Measurements from ENCODE around the gene PVALEF. TPM values are rescaled to one million over a fixed set of nuclear protein-coding genes. Genes with fewer than 3 reads are reported as not detected.

Gene PVALEF
- polyA plus RNA-seq, 1 donor = 0.34 TPM

DNA sequence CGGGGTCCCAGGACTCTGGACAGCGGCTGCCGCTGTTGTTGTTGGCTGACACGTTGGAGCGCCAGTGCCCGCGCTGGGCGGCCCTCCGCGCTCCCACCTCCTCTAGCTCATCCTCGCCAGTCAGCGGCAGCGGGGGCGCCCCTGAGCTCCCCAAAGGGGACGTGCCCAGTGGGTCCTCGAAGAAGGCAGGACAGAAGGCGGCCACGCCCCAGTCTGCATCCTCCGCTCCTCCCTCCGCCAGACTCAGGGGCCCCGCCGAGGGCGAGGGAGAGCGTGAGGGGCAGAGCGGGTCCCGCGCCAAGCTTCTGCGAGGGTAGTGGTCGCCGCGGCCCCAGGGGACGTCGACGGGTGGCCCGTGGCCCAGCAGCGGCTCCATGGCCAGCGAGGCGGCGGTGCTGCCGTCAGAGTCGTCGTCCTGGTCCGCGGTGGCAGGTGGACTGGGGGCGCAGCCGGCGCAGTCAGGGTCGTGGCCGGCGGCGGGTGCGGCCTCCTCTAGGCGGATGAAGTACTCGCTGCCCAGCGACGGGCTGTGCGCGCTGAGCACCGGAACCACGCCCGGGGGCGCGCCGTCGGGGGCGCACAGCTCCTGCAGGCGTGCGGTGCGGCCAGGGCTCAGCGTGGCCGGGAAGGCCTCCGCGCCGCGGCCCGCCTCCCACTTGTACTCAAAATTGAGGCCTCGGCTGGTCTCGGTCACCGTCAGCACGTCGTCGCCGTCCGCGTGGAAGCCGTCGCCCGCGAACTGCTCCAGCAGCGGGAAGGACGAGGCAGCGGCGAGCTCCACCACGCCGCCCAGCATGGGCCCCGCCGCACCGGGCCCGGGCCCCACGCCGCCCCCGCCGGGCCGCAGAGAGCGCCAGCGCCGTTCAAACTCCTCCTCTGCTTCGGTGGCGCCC is 43.2 kb upstream of the PVALEF start:
- Histone ChIP-seq H3K4me1 (ENCODE audit: control insufficient read depth, insufficient read depth, low read length) (peaks cover 3% of the 10 kb centered on the region), H3K9me3 (ENCODE audit: control insufficient read depth, low read depth, low read length) (peaks cover 19% of the 10 kb centered on the region), H3K27ac (ENCODE audit: low read length) (no peak overlapping the region), H3K27me3 (ENCODE audit: control insufficient read depth, insufficient read depth, low read length) (peaks cover 3% of the 10 kb centered on the region), H3K4me3 (ENCODE audit: low read length) (no peak overlapping the region), H3K36me3 (ENCODE audit: control insufficient read depth, insufficient read depth, low read length) (peaks cover 67% of the 10 kb centered on the region)
- no CpG with 5 or more reads among the region's 109 CpGs for WGBS (ENCODE audit: insufficient coverage, low lambda C conversion rate)
- DNase-seq = no peak

DNA sequence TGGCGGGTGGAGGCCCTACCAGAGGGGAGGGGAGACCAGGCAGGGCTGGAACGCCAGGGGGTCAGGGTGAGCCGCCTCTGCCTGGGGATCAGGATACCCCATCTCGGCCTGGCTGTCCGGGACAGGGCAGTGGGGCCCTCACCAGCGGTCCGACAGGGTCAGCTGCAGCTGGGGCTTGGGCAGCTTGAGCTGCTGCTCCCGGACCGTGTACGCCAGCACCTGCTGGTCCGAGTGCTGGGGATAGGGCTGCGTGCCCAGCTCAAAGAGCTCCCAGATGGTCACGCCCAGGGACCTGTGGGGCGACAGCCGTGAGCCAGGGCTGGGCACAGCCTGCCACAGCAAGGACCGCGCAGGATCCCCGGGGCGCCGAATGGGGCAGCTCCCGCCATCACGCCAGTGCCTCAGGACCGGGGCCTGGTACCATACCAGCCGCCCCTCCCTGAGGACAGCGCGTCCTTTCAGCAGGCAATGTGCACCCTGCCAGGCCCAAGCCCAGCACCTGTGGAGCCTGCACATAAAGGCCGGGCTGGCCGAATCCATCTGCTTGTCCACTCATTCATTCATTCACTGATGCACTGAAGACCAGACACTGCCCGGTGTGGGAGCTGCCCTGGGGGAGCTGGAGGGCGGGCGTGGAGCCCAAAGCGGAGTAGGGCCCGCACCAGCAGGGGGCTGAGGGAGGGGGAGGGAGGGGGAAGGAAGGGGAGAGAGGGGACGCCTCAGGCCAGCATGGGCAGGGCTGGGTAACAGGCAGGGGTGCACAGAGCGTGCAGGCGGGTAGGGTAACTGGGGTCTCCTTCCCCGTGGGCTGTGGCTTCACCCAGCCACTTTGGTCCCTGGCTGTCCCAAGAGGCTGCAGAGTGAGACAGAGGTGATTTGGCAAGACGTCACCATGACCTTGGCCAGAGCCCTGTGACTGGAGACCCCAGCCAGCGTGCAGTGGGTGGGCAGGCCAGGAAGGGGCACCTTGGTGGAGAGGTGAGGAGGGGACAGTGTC is 42.0 kb upstream of the PVALEF start:
- Histone ChIP-seq H3K4me1 (ENCODE audit: control insufficient read depth, insufficient read depth, low read length) (peaks cover 3% of the 10 kb centered on the region), H3K27ac (ENCODE audit: low read length) (no peak overlapping the region), H3K27me3 (ENCODE audit: control insufficient read depth, insufficient read depth, low read length) (peaks cover 3% of the 10 kb centered on the region), H3K4me3 (ENCODE audit: low read length) (no peak overlapping the region), H3K9me3 (ENCODE audit: control insufficient read depth, low read depth, low read length) (peaks cover 19% of the 10 kb centered on the region), H3K36me3 (ENCODE audit: control insufficient read depth, insufficient read depth, low read length) (peaks cover 66% of the 10 kb centered on the region)
- DNase-seq = no peak
- no CpG with 5 or more reads among the region's 39 CpGs for WGBS (ENCODE audit: insufficient coverage, low lambda C conversion rate)

DNA sequence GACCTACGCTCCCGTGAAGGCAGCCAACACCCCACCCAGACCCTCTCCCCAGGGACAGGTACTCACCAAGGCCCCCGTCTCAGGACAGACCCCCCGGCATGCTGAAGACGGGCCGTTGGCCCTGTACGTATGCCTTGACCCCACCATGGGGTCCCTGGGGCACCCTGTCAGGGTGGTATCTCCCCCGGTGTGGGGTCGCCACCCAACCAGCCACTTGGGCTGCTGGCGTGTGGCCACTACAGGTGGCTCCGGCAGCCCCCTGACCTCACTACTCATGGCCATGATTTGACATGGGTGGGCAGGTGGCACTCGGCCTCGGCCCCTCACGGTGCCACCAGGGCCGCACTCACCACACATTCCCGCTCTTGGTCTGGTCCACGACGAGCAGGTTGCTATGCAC is 40.9 kb upstream of the PVALEF start:
- H3K4me1 ChIP-seq (ENCODE audit: control insufficient read depth, insufficient read depth, low read length) = peaks cover 4% of the 10 kb centered on the region
- no peak overlapping the region for H3K4me3 ChIP-seq (ENCODE audit: low read length)
- H3K27me3 ChIP-seq (ENCODE audit: control insufficient read depth, insufficient read depth, low read length) = peaks cover 3% of the 10 kb centered on the region
- peaks cover 66% of the 10 kb centered on the region for H3K36me3 ChIP-seq (ENCODE audit: control insufficient read depth, insufficient read depth, low read length)
- WGBS (ENCODE audit: insufficient coverage, low lambda C conversion rate) = no CpG with 5 or more reads among the region's 18 CpGs
- H3K9me3 ChIP-seq (ENCODE audit: control insufficient read depth, low read depth, low read length) = peaks cover 16% of the 10 kb centered on the region
- H3K27ac ChIP-seq (ENCODE audit: low read length) = no peak overlapping the region
- no peak for DNase-seq

DNA sequence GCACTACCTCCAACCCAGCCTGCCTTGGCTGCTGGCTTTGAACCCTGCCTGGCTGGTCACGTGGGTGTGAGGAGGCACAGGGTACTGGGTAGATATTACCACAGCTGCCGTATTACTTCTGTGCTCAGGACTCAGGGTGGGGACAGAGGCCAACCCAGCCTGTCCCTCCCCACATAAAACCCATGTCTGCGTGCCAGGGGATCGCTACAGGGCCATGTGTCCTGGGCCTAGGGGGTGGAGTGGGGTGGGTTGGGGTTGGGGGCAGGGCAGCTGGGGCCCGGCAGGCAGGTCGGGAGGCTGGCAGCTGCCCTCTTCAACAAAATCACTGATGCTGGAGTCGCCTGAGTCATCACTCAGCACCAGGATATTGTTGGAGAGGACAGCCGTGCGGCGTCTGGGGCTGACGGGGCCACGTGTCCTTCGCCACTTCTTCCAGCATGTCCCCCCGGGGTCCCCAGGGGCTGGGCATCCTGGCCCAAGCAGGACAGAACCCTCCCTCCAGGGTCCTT is 39.7 kb upstream of the PVALEF start:
- DNase-seq = no peak
- Histone ChIP-seq H3K4me1 (ENCODE audit: control insufficient read depth, insufficient read depth, low read length) (peaks cover 15% of the 10 kb centered on the region), H3K27me3 (ENCODE audit: control insufficient read depth, insufficient read depth, low read length) (peaks cover 3% of the 10 kb centered on the region), H3K9me3 (ENCODE audit: control insufficient read depth, low read depth, low read length) (peaks cover 9% of the 10 kb centered on the region), H3K27ac (ENCODE audit: low read length) (no peak overlapping the region), H3K36me3 (ENCODE audit: control insufficient read depth, insufficient read depth, low read length) (peaks cover 62% of the 10 kb centered on the region), H3K4me3 (ENCODE audit: low read length) (no peak overlapping the region)
- WGBS (ENCODE audit: insufficient coverage, low lambda C conversion rate) = no CpG with 5 or more reads among the region's 14 CpGs

DNA sequence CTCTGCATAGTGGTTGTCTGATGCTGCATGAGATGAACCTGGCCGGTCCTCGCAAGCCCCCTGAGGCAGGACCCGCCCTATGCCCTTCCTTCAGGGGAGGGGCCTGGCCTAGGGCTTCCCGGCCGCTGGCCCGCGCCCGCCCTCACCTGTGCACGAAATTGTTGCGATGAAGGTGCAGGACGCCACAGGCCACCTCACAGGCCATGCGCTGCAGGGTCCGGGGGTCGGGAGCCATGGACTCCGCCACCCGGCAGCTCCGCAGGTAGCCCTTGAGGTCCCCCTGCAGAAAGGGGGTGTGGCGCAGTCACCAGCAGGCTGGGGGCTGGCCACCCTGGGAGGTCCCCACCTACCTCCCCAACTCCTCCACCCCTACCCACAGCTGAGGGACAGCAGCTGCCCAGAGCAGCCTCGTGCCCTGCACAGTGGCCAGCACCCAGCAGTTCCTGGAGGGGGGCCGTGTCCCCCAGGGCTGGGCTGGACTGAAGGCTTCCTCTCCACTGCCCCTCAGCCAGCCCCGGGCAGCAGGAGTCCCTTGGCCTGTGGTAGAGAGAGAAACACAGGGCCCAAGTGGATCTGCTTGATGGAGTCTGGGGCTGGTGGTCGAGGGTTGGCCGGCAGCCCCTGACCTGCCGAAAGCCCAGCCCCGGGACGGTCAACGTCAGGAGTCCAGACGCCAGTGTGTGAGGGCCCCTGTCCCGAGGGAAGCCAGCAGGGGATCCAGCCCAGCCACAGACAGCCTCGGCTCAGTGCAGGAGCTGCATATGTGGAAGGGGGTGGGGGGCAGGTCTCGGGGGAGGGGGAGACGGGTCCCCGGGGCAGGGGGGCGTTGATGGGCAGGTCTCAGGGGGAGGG is 38.8 kb upstream of the PVALEF start:
- Histone ChIP-seq H3K27me3 (ENCODE audit: control insufficient read depth, insufficient read depth, low read length) (peaks cover 3% of the 10 kb centered on the region), H3K9me3 (ENCODE audit: control insufficient read depth, low read depth, low read length) (peaks cover 7% of the 10 kb centered on the region), H3K4me1 (ENCODE audit: control insufficient read depth, insufficient read depth, low read length) (peaks cover 18% of the 10 kb centered on the region), H3K27ac (ENCODE audit: low read length) (no peak overlapping the region), H3K36me3 (ENCODE audit: control insufficient read depth, insufficient read depth, low read length) (peaks cover 54% of the 10 kb centered on the region), H3K4me3 (ENCODE audit: low read length) (no peak overlapping the region)
- no peak for DNase-seq
- WGBS (ENCODE audit: insufficient coverage, low lambda C conversion rate) = no CpG with 5 or more reads among the region's 34 CpGs

DNA sequence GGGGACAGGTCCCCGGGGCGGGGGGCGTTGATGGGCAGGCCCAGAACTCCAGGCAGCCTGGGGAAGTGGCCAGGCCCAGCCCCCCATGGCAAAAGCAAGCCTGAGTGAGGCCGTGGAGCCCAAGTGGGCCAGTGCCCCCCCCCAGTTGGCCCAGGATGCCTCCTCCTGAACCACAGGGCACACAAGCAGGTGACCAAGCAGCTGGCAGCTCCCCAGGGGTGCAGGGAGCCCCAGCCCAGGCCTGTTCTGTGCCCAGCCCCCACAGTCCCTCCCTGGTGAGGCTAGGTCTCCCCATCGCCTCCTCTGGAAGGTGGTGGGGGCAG is 38.2 kb upstream of the PVALEF start:
- WGBS (ENCODE audit: insufficient coverage, low lambda C conversion rate) = no CpG with 5 or more reads among the region's 5 CpGs
- no peak overlapping the region for H3K4me3 ChIP-seq (ENCODE audit: low read length)

DNA sequence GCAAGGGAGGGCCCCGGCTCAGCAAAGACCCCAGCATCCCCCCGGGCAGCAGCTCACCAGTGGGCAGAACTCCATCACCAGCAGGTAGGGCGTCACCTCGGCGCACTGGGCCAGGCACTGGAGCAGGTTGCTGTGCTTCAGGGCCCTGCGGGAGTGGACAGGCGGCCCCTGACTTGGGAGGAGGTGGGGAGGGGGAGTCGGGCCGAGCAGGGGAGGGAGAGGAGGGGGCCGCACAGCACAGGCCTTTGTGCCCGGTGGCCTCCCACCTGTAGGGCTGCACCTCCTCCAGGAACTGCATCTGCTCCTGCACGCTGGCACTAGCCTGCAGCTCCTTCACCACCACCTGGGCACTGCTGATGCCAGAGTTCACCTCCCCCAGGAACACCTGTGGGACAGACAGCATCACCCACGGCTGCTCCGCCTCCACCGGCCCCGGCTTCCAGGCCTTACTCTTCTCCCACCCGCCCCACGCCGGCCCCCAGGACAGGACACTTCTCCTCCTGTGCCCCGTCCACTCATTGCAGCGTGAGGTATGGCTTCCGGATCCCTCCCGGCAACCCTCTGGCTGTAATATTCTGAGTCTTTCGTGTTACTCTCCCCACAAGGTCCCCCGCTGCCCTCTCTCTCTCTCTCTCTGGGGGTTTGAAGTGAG is 37.7 kb upstream of the PVALEF start:
- Histone ChIP-seq H3K36me3 (ENCODE audit: control insufficient read depth, insufficient read depth, low read length) (peaks cover 51% of the 10 kb centered on the region), H3K9me3 (ENCODE audit: control insufficient read depth, low read depth, low read length) (peaks cover 5% of the 10 kb centered on the region), H3K4me3 (ENCODE audit: low read length) (no peak overlapping the region), H3K27me3 (ENCODE audit: control insufficient read depth, insufficient read depth, low read length) (peaks cover 3% of the 10 kb centered on the region), H3K4me1 (ENCODE audit: control insufficient read depth, insufficient read depth, low read length) (peaks cover 26% of the 10 kb centered on the region), H3K27ac (ENCODE audit: low read length) (no peak overlapping the region)
- DNase-seq = no peak
- no CpG with 5 or more reads among the region's 25 CpGs for WGBS (ENCODE audit: insufficient coverage, low lambda C conversion rate)

More for the DNA sequence above, 38.2 kb upstream of the PVALEF start:
- Histone ChIP-seq H3K9me3 (ENCODE audit: control insufficient read depth, low read depth, low read length) (peaks cover 5% of the 10 kb centered on the region), H3K27ac (ENCODE audit: low read length) (no peak overlapping the region), H3K4me1 (ENCODE audit: control insufficient read depth, insufficient read depth, low read length) (peaks cover 20% of the 10 kb centered on the region), H3K36me3 (ENCODE audit: control insufficient read depth, insufficient read depth, low read length) (peaks cover 51% of the 10 kb centered on the region), H3K27me3 (ENCODE audit: control insufficient read depth, insufficient read depth, low read length) (peaks cover 3% of the 10 kb centered on the region)
- DNase-seq = no peak

DNA sequence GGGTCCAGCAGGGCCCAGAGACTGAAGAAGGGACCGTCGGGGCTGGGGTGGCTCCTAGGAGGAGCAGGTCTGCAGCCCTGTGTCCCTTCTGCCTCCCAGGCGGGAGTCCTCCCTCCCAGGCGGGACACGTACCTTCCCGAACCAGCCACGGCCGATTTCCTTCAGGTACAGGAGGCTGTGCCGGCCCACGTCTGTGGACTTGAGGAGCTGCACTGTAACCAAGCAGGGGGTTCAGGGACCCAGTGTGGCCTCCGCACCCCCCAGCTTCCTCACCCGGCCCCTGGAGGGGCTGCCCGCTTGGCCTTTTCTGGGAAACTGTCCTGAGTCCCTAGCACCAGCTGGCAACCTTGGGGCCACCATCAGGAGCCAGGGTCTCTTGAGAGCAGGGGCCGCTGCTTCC is 37.0 kb upstream of the PVALEF start:
- Histone ChIP-seq H3K9me3 (ENCODE audit: control insufficient read depth, low read depth, low read length) (peaks cover under 1% of the 10 kb centered on the region), H3K27ac (ENCODE audit: low read length) (no peak overlapping the region), H3K36me3 (ENCODE audit: control insufficient read depth, insufficient read depth, low read length) (peaks cover 45% of the 10 kb centered on the region), H3K27me3 (ENCODE audit: control insufficient read depth, insufficient read depth, low read length) (no peaks in the 10 kb centered on the region), H3K4me3 (ENCODE audit: low read length) (no peak overlapping the region), H3K4me1 (ENCODE audit: control insufficient read depth, insufficient read depth, low read length) (peaks cover 32% of the 10 kb centered on the region)
- WGBS (ENCODE audit: insufficient coverage, low lambda C conversion rate) = no CpG with 5 or more reads among the region's 14 CpGs
- DNase-seq = no peak

DNA sequence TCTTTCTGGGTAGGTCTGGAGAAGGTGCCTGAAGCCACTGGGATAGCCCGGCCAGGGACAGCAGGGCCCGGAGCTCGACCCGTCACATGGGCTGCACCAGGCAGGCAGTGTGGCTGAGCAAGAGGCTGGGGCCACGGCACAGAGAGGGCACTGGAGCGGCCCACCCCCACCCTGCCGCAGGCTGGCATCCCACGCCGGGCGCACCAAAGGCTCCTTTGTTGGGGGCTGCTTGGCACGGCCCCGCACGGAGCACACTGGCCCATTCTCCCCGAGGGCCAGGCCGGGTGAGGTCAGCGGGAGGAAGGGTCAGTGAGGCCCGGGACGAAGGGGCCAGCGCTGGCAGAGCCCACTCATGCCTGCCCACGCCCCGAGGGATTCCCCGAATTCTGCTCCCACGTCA is 36.5 kb upstream of the PVALEF start:
- Histone ChIP-seq H3K27ac (ENCODE audit: low read length) (no peak overlapping the region), H3K27me3 (ENCODE audit: control insufficient read depth, insufficient read depth, low read length) (no peaks in the 10 kb centered on the region), H3K36me3 (ENCODE audit: control insufficient read depth, insufficient read depth, low read length) (peaks cover 44% of the 10 kb centered on the region), H3K9me3 (ENCODE audit: control insufficient read depth, low read depth, low read length) (no peaks in the 10 kb centered on the region), H3K4me3 (ENCODE audit: low read length) (no peak overlapping the region), H3K4me1 (ENCODE audit: control insufficient read depth, insufficient read depth, low read length) (peaks cover 37% of the 10 kb centered on the region)
- WGBS (ENCODE audit: insufficient coverage, low lambda C conversion rate) = no CpG with 5 or more reads among the region's 23 CpGs
- no peak for DNase-seq
